Measurements from ENCODE around the gene IFFO2. TPM values are rescaled to one million over a fixed set of nuclear protein-coding genes. Genes with fewer than 3 reads are reported as not detected.

Gene IFFO2
- total RNA-seq, 1 experiment from 2014 or later = 15.6 TPM

DNA sequence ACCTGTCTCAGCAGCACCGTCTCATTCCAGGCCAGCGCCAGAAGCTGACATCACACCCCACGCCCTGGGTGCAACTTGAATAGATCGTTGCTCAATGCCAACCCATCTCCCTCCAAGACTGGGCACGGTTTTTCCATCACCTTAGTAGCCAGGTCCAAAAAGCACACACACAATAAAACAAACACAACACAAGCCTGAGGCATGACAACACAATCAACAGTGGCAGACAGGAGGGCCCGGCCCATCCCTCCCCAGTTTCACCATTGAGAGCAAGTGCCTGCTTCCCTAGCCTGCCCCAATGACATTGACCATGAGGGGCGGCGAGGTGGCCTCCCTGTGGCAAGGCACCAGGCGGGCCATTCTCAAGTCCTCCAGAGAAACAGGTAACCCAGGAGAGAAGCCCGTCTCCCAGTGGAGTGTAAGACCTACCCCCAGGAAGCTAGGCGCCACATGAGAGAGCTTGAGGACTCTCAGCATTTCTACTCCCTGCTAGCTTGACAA lies 2.7 kb downstream of the IFFO2 start:
- no peaks in the 10 kb centered on the region for H3K9me2 ChIP-seq (ENCODE audit: insufficient read depth)
- ATAC-seq (no peak), DNase-seq (ENCODE audit: low read depth, low spot score) (no peak)
- no peak for TF ChIP-seq EZH2 (IDR thresholded peaks at IDR 0.05)
- TF ChIP-seq, protein P1, sequence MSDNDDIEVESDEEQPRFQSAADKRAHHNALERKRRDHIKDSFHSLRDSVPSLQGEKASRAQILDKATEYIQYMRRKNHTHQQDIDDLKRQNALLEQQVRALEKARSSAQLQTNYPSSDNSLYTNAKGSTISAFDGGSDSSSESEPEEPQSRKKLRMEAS (IDR thresholded peaks at IDR 0.05) = no peak
- TF ChIP-seq CEBPB (IDR thresholded peaks at IDR 0.05; ENCODE audit: low read depth) = no peak
- TF ChIP-seq EZH2phosphoT487 (IDR thresholded peaks at IDR 0.05; ENCODE audit: borderline replicate concordance) = no peak
- H2AFZ ChIP-seq (ENCODE audit: low read depth, low read length, poor library complexity, severe bottlenecking) = no peak overlapping the region
- H3K36me3 ChIP-seq (ENCODE audit: control insufficient read depth in 1 of 2, insufficient read depth in 2 of 2, low read length in 2 of 2) = peaks cover 0 to 10% of the 10 kb centered on the region in 2 experiments; a peak in 1 of 4 replicates
- no peaks in the 10 kb centered on the region for H3K27me3 ChIP-seq (ENCODE audit: insufficient read depth, low read length)
- peak overlapping the region; percentile 96; the same call in 1 of the 2 replicates for H3K4me2 ChIP-seq (ENCODE audit: low read length)
- BruUV-seq (replicated peaks) = no TSS peak
- CTCF ChIA-PET = no interaction called here
- peaks cover 69% of the 10 kb centered on the region for H3K79me2 ChIP-seq (ENCODE audit: insufficient read depth, low read length)
- H3K9ac ChIP-seq (ENCODE audit: low read length) = no peak overlapping the region
- intact Hi-C loops (cut with micrococcal nuclease) = no loop called here
- POLR2A ChIA-PET = no interaction called here
- no peak overlapping the region for H3K4me3 ChIP-seq (replicated peaks in 1 of 2; ENCODE audit: low read depth in 1 of 2, low read length in 2 of 2)
- RAD21 ChIA-PET (ENCODE audit: low non-redundant PET in 1 of 2, low total read pairs in 2 of 2, uncharacterized antibody in 2 of 2, unreplicated experiment in 2 of 2) = no interaction called here
- no peaks in the 10 kb centered on the region; the same call in 1 of the 2 replicates for H4K20me1 ChIP-seq (ENCODE audit: insufficient read depth)
- H3K9me3 ChIP-seq (ENCODE audit: control insufficient read depth in 1 of 2, insufficient read depth in 1 of 2, low read depth in 1 of 2, low read length in 2 of 2) = no peaks in the 10 kb centered on the region
- no peak overlapping the region for H3K27ac ChIP-seq (ENCODE audit: low read depth, low read length)
- peaks cover 5 to 36% of the 10 kb centered on the region in 2 experiments for H3K4me1 ChIP-seq (ENCODE audit: control insufficient read depth in 1 of 2, insufficient read depth in 2 of 2, low read length in 2 of 2)

DNA sequence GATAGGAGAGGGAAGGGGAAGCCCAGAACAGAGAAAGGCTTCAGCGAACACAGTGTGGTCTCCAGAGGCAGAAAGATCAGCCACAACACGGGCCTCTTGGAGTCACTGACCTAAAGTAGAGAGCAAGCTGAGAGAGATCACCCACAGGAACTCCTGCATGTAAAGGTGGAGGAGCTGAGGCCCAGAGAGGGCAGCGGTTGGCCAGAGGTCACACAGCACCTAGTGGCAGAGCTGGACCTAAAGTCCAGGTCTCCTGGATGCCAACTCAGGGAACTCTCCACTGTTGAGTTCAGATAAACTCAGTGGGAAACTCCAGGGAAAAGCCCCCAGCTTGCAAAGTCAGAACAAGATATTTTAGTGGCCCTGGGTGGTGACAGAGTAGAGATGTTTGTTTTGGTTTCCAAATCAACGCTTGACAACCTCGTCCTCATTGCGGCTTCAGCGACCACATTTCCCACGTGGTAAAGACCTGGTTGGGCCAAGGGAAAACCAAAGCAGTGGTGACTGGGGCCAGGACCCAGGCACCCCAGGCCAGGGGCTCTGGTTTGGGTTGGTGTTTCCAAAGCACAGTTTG lies 4.6 kb downstream of the IFFO2 start:
- Histone ChIP-seq H3K4me1 (ENCODE audit: control insufficient read depth in 1 of 2, insufficient read depth in 2 of 2, low read length in 2 of 2) (peaks cover 12 to 48% of the 10 kb centered on the region in 2 experiments), H3K9ac (ENCODE audit: low read length) (no peak overlapping the region), H3K27me3 (ENCODE audit: insufficient read depth, low read length) (no peaks in the 10 kb centered on the region), H4K20me1 (ENCODE audit: insufficient read depth) (no peaks in the 10 kb centered on the region; the same call in 1 of the 2 replicates), H3K9me2 (ENCODE audit: insufficient read depth) (no peaks in the 10 kb centered on the region), H3K27ac (ENCODE audit: low read depth, low read length) (no peak overlapping the region), H3K79me2 (ENCODE audit: insufficient read depth, low read length) (peaks cover 87% of the 10 kb centered on the region), H3K9me3 (ENCODE audit: control insufficient read depth in 1 of 2, insufficient read depth in 1 of 2, low read depth in 1 of 2, low read length in 2 of 2) (no peaks in the 10 kb centered on the region), H3K4me2 (ENCODE audit: low read length) (no peak overlapping the region), H3K36me3 (ENCODE audit: control insufficient read depth in 1 of 2, insufficient read depth in 2 of 2, low read length in 2 of 2) (peaks cover 0 to 10% of the 10 kb centered on the region in 2 experiments; a peak in 1 of 4 replicates), H3K4me3 (replicated peaks in 1 of 2; ENCODE audit: low read depth in 1 of 2, low read length in 2 of 2) (no peak overlapping the region), H2AFZ (ENCODE audit: low read depth, low read length, poor library complexity, severe bottlenecking) (no peak overlapping the region)
- ChIA-PET RAD21 (ENCODE audit: low non-redundant PET in 1 of 2, low total read pairs in 2 of 2, uncharacterized antibody in 2 of 2, unreplicated experiment in 2 of 2) (no interaction called here), POLR2A (no interaction called here), CTCF (interaction anchor here (1.3 kb wide), 1 partner anchor 39 kb away, joined by 4 read pairs; no protein-coding TSS in a partner anchor)
- BruUV-seq (replicated peaks) = no TSS peak
- TF ChIP-seq SP1 (IDR thresholded peaks at IDR 0.05; ENCODE audit: low read depth) (no peak), CBX3 (IDR thresholded peaks at IDR 0.05; ENCODE audit: low read depth) (no peak), EZH2 (IDR thresholded peaks at IDR 0.05) (no peak)
- TF ChIP-seq, protein P1 (IDR thresholded peaks at IDR 0.05) = no peak
- intact Hi-C loops (cut with micrococcal nuclease) = no loop called here
- ATAC-seq (no peak), DNase-seq (ENCODE audit: low read depth, low spot score) (no peak)
